GM23248 (cell line): ENCODE results near the gene PHLDA3.

Experiments
- EZH2 ChIP-seq: fragments of 200-600 bp; sonication (generic); IDR thresholded peaks from 2 replicates; pipeline ENCODE4 v1.6.1; 2018; ENCODE audit warnings: antibody characterized with exemption, mild to moderate bottlenecking; ENCODE audit not compliant: insufficient read depth, poor library complexity, severe bottlenecking
- EZH2phosphoT487 ChIP-seq: fragments of 200-600 bp; sonication (generic); IDR thresholded peaks from 2 replicates; pipeline ENCODE4 v1.6.1; 2018; ENCODE audit warnings: antibody characterized with exemption, moderate library complexity, mild to moderate bottlenecking, low read depth; ENCODE audit not compliant: insufficient read depth

GRCh38 chr1:201518071-201518470 lies 49.1 kb upstream of the PHLDA3 start:
- TF ChIP-seq EZH2: no peak
- no peak for TF ChIP-seq EZH2phosphoT487
